ENCODE data around the gene UNC5C.

UNC5C gene

GRCh38 chr4:95511477-95511876 is 37.3 kb downstream of the UNC5C start:
- DNase-seq (ENCODE audit: low read depth), result no peak
- no peak for TF ChIP-seq CTCF (IDR thresholded peaks at IDR 0.05; ENCODE audit: insufficient read depth, low read depth, low read length, missing control alignments)
- no peak overlapping the region for H3K4me3 ChIP-seq (ENCODE audit: low read depth, low read length)

- TF ChIP-seq CTCF (IDR thresholded peaks at IDR 0.05; ENCODE audit: insufficient read depth, low read depth, low read length, missing control alignments), result no peak
- no peak overlapping the region for H3K4me3 ChIP-seq (ENCODE audit: low read depth, low read length)
- DNase-seq (ENCODE audit: low read depth), result no peak
These were observed 37.9 kb downstream of the UNC5C start for GRCh38 chr4:95510877-95511276.

GRCh38 chr4:95510145-95510544 is 38.6 kb downstream of the UNC5C start:
- peak; percentile 41 for TF ChIP-seq CTCF (IDR thresholded peaks at IDR 0.05; ENCODE audit: insufficient read depth, low read depth, low read length, missing control alignments)
- H3K4me3 ChIP-seq (ENCODE audit: low read depth, low read length), result no peak overlapping the region

GRCh38 chr4:95508421-95508820 is 40.4 kb downstream of the UNC5C start:
- no peak for TF ChIP-seq CTCF (IDR thresholded peaks at IDR 0.05; ENCODE audit: insufficient read depth, low read depth, low read length, missing control alignments)

More at GRCh38 chr4:95510145-95510544, 38.6 kb downstream of the UNC5C start:
- DNase-seq (ENCODE audit: low read depth), result peak; percentile 19

GRCh38 chr4:95507561-95507960 is 41.2 kb downstream of the UNC5C start:
- H3K4me3 ChIP-seq (ENCODE audit: low read depth, low read length), result no peak overlapping the region
- no peak for DNase-seq (ENCODE audit: low read depth)
- no peak for TF ChIP-seq CTCF (IDR thresholded peaks at IDR 0.05; ENCODE audit: insufficient read depth, low read depth, low read length, missing control alignments)

More at GRCh38 chr4:95508421-95508820, 40.4 kb downstream of the UNC5C start:
- no peak overlapping the region for H3K4me3 ChIP-seq (ENCODE audit: low read depth, low read length)
- DNase-seq (ENCODE audit: low read depth), result no peak

DNA sequence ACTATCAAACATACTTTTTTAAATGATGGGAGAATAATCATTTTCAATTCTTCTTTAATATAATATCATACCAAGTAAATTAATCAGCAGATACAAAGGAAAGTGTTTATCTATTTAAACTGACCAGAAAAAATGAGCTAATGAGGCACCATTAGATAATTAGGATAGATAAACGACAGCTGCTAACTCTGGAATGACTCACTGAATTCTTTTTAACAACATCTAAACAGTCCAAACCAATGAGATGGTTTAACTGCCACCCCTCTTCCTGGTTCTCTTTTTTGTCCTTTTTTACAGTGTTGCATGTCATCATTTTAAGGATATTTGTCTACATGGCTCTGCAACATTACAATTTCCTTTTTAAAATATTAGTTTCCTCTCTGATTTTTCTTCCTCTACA is 41.6 kb downstream of the UNC5C start:
- TF ChIP-seq CTCF (IDR thresholded peaks at IDR 0.05; ENCODE audit: insufficient read depth, low read depth, low read length, missing control alignments), result no peak
- H3K4me3 ChIP-seq (ENCODE audit: low read depth, low read length), result no peak overlapping the region
- no peak for DNase-seq (ENCODE audit: low read depth)

GRCh38 chr4:95506264-95506663 is 42.5 kb downstream of the UNC5C start:
- H3K4me3 ChIP-seq (ENCODE audit: low read depth, low read length), result no peak overlapping the region
- TF ChIP-seq CTCF (IDR thresholded peaks at IDR 0.05; ENCODE audit: insufficient read depth, low read depth, low read length, missing control alignments), result no peak
- no peak for DNase-seq (ENCODE audit: low read depth)

Data from GM12865 (cell line).